Prostate gland (tissue), 2 donors: ENCODE measurements around the gene TASP1.

ENCODE experiments used
- CTCF ChIP-seq, 4 experiments: fragments of 200-600 bp in 2 of 4; fragments of 450-650 bp in 2 of 4; sonication (generic) in 2 of 4; IDR thresholded peaks; 1 replicate in 3 of 4; 2 replicates in 1 of 4; pipeline ENCODE4 v1.5.1; 2016 to 2019; ENCODE audit warnings: antibody characterized with exemption in 4 of 4, mild to moderate bottlenecking in 2 of 4, moderate library complexity in 2 of 4
- POLR2A ChIP-seq: fragments of 450-650 bp; IDR thresholded peaks from one replicate; pipeline ENCODE4 v1.6.1; 2016; ENCODE audit warnings: antibody characterized with exemption, mild to moderate bottlenecking
- POLR2AphosphoS5 ChIP-seq: sonication (generic); formaldehyde crosslinking; IDR thresholded peaks from one replicate; pipeline ENCODE4 v1.6.1; 2017; ENCODE audit warnings: antibody characterized with exemption

- no peak for TF ChIP-seq POLR2A
- no peak for TF ChIP-seq CTCF (IDR thresholded peaks at IDR 0.05)
- TF ChIP-seq POLR2AphosphoS5: no peak
Measured at GRCh38 chr20:13355941-13356486, 282.7 kb downstream of the TASP1 start.
